NCI-H524 treated with DMSO at 0.1 percent for 48 hours (cell line): ENCODE measurements around the gene STK32C.

Experiments
- DNase-seq: peaks from one replicate; lab custom pipeline; 2025; lab: John Stamatoyannopoulos, UW

Gene STK32C

DNA sequence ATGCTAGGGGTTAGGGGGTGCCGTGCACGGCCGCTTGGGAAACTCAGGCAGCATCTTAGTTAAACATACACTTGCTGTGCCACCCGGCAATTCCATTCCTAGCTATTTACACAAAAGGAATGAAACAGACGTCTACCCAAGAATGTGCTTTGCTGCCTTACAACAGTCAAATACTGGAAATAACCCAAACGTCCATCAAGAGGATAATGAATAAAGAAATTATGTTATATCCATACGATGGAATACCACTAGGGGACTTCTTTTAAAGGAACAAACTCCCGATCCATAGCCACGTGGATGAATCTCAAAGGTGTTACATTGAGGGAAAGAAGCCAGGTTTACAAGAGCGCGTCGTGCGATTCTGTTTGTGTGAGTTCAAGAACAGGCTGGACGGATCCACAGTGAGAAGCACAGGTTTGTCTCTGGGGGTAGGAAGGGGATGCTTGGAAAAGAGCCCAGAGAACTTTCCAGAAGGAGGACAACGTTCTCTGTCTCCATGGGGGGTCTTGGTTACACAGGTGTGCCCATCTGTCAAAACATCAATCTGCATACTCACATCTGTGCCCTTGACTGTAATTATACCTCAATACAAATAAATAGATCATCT is 41.8 kb downstream of the STK32C start:
- no peak for DNase-seq

DNA sequence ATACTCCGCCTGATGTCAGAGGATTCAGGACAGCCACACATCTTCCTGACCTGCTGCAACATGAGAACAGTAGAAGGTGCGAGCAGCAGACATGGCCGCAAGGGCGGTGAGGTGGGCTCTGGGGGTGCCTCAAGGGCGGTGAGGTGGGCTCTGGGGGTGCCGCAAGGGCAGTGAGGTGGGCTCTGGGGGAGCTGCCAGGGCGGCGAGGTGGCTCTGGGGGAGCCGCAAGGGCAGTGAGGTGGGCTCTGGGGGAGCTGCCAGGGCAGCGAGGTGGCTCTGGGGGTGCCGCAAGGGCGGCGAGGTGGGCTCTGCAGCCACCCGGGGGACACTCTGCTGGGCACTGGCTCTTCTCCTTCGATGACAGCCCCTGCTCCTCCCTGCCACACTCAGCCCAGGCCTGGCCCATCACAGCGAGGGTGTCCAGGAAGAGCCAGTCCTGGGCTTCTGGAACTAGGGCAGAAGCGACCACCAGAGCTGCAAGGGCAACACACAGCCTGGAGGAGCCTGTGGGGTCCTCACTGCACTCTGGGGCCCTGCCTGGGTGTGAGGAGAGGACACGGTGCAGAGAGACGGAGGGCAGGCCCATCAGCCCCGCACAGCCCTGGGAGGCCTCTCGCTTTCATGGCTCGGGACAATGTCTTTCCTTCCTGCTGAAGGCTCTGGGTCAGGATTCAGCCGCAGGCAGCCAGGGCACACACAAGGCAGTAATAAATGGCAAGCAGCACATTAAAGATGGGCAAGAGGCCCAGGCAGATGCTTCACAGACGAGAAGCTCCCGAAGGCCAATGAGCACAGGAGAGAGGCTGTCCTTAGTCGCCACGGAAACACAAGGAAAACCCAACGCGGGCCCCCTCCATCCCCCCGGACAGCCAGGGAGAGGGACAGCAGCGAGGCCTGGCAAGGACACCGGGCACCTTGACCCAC is 42.5 kb downstream of the STK32C start:
- no peak for DNase-seq

DNA sequence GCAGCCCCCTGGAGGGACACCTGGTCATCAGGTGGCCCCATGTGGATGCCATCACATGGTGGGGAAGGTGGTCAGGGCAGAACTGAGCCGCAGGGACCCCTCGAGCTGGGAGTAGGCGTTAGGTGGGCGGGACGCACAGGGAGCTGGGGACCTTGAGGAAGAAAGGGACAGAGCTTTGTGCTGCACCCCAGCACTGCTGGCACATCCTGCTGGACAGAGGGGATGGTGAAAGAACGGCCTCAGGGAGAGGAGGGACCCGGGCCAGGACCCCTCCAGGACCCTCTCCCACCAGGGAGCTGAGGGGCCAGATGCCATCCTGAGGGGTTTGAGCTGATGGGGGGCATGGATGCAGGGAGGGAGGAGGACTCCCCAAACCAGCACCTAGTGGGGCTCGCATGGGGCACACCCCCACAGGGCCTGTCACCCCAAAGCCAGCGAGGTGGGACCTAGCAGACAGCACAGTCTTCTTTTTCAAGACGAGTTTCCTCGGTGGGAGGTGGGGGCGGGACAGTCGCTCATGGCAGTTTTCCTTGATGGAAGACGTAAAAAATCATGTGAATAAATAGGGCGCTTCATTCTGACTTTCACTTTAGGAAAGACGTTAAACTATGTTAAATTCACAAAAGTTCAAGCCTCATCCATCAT is 43.3 kb downstream of the STK32C start:
- DNase-seq: no peak

DNA sequence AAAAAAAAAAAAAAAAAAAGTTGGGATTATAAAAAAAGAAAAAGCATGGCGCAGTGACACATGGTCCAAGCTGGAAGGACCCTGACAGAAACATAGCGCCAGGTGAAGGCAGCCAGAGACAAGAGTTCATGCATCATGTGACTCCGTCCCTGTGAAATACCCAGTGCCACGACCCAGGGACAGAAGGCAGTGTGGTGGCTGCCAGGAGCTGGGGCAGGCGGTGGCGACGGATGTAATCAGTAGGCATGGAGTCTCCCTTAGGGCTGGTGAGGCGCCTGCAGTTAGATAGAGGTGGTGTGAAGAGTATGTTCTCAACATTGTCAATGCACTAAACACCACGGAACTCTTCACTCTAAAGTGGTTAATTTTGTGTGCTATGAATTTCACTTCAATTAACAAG is 43.9 kb downstream of the STK32C start:
- no peak for DNase-seq

DNA sequence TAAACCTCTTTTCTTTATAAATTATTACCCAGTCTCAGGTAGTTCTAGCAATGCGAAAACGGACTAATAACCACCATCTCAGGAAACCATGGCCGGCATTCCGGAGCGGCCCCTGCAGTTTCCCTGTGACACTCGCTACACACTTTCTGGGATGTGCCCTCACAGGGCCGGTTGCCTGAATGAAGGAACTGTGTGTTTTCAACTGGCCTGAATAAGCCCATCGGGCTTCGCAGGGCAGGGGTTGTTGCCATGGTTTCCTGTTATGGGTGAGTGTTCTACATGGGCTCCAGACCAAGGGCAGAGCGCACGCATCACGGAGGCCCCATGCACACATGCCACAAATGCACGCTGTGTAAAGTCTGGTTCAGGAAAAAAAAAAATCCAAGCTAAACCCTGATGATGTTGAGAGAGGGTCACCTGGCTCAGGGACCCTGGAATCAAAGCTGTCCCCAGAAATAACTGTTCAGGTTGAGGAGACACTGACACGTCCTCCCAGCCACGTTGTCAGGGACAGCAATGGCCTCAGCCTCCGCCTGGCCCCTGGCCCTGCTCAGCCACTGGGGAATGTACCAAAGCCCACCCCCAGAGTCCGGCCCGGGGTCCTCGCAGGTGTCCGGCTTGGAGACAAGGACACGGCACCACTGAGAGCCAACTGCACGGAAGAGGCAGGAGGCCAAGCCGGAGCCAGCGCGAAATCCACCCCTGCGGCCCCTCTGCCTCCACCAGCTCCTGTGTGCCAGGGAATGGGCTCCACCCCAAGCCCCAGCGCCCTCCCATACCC is 47.9 kb downstream of the STK32C start:
- DNase-seq: no peak

DNA sequence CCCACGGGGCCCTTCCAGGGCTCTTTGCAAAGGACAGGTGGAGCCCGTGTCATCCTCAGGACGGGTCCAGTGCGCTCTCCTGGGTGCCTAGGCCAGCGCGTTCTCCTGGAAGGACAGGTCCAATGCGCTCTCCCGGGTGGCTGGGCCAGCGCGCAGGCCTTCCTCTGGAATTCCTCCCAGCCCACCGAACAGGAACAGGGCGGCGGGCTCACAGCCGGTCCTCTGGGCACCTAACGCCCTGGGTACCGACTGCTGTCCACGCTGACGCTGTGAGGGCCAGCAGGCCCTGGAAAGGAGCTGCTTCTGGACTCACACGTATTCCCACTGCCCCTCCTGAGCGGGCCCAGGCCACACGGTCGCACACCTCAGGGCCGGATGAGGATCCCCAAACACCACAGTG is 49.3 kb downstream of the STK32C start:
- no peak for DNase-seq

DNA sequence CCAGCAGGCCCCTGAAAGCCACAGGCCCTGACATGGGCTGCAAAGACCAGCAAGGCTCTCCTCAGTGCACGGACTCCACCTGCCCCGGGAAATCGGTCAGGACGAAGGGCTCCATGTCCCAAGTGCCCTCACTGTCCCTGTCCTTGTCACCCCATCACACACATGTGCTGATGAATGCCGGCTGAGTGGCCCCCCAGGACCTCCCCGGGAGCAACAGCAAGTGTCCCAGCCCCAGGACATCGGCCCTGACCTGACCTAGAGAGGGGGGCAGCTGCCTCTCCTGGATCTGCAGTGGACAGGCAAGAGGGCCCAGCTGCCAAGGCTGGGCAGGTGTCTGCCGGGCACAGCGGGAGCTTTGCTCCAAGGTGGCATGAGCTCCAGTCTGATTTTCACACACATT is 49.8 kb downstream of the STK32C start:
- DNase-seq: no peak

DNA sequence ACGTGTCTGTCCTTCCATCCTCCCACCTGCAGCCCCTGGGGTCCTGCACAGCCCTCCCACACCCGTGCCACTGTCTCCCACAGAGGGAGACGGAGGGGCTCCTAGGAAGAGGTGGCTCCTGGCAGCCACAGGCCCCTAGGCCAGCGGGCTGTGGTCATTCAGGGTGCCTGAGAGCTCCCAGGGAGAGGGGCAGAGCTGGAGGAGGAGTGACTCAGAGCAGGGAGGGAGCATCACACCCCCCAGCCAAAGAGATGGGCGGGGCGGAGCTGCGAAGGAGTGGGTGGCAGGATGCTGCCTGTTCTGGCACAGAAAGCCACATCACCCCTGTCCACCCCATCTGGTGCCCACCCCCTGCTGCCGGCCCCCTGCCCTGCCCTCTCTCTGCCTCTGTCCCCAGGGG is 50.5 kb downstream of the STK32C start:
- DNase-seq: no peak

DNA sequence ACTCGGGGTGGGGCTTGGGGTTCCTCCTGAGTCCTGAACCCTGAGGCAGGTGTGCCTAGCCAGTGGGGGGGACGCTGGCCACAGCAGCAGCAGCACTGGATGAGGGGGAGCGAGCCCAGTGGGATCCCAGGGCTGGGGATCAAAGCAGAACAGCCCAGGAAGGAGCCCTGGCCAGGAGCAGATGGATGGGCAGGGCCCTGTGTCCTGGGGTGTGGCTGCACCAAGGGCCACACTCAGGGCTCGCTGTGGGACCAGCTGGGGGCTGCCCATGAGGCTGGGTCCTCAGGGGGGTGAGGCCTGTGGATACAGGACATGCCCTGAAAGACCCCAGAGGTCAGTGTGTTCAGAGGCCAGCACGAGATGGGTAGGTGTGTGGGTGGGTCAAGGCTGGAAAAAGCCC is 50.9 kb downstream of the STK32C start:
- no peak for DNase-seq

DNA sequence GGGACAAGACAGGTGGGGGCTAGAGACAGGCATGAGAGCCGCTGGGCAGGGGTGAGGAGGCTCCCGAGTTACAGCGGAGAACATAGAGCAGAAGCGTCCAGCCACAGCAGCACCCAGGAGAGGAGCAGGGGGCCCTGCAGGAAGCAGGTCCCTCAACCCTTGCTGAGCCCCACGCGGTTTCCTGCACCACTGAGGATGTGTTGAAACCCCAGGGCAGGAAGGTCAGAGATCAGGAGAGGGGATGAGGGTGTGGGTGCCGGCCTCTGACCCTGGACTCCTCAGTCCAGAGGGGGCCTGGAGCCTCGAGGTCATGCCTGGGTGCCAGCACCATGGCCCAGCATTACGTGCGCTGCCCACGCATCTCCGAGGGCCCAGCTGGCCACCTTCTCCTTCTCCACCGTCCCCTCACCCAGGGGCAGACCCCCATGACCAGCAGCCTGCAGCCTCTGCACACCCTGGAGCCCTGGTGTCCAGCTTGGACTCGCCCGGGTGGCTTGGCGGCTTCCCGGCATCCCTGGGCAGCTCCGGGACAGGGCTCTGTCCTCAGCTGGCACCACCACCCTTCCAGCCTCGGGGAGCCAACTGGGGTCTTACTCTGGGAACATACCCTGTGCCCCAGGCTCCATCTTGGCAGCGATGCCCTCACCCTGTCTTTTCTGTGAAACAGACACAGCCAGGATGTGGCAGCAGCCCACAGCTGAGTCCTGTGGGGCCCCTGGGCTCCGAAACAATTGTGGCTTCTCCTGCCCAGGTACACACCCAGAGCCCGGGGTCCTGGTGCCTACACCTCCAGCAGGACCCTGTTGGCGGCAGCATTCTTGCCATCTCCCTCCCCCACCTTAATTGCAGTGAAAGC is 52.0 kb downstream of the STK32C start:
- no peak for DNase-seq

GRCh38 chr10:132254841-132255240 is 52.9 kb downstream of the STK32C start:
- DNase-seq: no peak

GRCh38 chr10:132253092-132253687 is 54.6 kb downstream of the STK32C start:
- DNase-seq: no peak

DNA sequence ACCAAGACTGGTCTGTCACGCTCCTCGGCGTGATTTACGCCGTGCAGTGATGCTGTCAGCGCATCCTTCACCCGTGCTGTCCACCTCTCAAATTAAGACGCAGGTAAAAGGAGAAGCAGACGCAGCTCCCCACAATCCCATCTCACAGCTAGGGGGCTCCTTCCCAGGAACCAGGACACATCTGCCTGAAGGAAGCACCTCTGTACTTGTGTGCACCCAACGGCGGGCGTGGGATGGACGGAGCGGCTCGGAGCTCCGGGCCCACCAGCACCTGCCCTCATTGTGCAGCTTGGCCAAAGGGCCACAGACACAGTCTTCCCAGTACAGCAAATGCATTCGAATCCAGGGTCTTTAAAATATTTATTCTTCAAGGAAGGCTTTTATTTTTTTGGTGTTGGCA is 55.3 kb downstream of the STK32C start:
- DNase-seq: no peak

DNA sequence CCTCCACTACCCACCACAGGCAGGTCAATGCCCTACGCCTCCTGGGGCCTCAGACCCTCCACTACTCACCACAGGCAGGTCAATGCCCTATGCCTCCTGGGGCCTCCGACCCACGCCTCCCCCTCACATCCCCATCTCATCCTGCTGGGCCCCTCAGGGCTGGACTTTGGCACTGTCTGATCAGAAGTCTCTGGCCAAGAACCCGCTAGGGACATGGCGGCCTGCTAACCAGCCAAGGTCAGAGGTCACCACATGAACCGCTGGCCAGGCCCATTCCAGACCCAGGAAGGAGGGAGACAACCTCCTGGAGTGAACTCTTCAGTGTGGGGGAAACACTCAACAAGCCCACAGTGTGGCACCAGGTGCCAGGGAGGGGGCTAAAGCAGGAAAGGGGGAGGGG is 55.8 kb downstream of the STK32C start:
- no peak for DNase-seq

GRCh38 chr10:132250481-132251475 is 57.0 kb downstream of the STK32C start:
- DNase-seq: no peak

DNA sequence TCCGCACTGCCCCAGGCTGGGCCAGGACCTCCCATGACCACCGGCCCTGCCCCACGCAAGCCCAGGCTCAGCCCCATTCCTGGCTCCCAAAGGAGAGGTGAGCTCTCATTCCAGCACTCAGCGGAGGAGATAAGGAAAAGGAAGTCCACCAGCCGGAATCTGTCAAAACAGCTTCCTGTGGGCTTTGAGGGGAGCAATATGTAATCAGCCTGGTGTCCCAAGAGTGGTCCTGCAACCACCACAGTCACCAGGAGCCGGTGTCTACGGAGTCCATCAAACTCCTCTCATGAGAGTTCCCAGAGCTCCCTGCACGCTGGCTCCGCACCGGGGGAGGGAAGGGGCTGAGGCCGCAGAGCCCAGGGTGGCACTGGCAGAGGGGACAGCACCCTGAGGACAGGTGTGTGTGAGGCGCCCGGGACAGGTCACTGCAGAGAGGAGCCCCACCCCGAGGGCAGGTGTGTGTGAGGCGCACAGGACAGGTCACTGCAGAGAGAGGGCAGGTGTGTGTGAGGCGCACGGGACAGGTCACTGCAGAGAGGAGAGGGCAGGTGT is 57.9 kb downstream of the STK32C start:
- no peak for DNase-seq

DNA sequence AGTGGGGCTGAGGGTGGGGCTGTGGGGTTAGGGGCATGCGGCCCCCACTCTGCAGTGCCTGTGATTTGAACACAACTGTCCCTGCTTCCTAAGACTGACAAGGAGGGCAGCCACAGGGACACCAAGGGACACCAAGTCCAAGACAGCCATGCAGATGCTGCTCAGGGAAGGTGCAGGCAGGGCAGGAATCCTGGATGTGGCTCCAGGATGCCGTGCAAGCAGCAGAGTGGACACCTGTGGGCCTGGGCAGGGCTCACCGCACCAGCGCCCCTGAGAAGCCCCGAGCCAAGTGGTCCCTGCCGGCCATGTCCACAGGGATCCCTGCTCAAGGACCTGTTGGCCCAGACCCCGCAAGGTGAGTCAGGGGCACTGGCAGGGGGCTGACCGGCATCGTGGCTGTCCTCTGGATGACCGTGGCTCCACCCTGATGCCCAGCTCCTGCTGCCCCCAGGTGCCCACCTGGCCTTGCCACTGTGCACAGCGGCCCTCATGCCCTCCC is 58.5 kb downstream of the STK32C start:
- DNase-seq: no peak

DNA sequence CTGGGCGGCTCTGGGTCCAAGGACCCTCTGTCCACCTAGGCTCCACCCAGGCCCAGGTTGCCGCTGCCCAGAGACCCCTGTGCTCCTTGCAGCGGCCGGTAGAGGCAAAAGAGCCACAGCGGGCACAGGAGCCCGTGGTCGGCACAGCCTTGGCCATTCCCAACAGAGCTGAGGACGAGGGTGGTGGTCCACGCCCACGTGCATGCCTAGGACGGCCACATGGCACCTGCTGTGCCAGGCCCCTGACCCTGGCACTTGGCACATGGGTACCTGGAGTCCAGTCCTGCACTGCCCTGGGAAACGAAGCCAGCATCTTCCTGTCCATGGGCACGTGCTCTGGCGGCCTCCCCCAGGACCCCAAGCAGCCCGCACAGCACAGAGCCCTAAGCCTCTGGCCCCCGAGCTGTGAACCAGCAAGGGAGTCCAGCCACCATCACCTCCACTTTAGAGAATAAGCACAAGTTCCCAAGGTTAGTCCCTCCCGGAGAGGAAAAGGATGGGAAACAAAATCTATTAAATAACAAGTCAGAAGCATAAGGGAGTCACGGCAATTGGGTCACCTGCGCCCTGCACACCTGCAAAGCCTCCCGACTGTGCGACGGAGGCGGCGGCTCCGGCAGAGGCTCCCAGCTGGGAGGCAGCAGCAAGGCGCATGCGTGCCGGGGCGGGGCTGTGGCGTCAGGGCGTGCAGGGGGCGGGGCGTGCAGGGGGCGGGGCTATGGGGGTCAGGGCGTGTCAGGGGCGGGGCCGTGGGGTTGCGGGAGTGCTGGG is 59.1 kb downstream of the STK32C start:
- no peak for DNase-seq
